Measurements from ENCODE around the gene BET1. TPM values are rescaled to one million over a fixed set of nuclear protein-coding genes. Genes with fewer than 3 reads are reported as not detected.

The BET1 gene
- polyA plus RNA-seq, 1 of the 3 experiments (the other 2 are of a cell fraction) = 20.1 TPM

- POLR2A ChIA-PET = no interaction called here
- TF ChIP-seq MXI1 (IDR thresholded peaks at IDR 0.05; ENCODE audit: low read depth, low read length) = no peak
- Histone ChIP-seq H3K9me2 (no peaks in the 10 kb centered on the region), H3K79me2 (ENCODE audit: insufficient read depth) (no peaks in the 10 kb centered on the region), H3F3A (replicated peaks; ENCODE audit: insufficient read depth) (peaks cover 6% of the 10 kb centered on the region), H3K27ac (ENCODE audit: low read depth in 2 of 2, low read length in 1 of 2) (no peak overlapping the region), H4K20me1 (ENCODE audit: insufficient read depth) (no peaks in the 10 kb centered on the region), H2AFZ (ENCODE audit: low read depth) (no peak overlapping the region), H3K4me2 (no peak overlapping the region), H3K4me1 (ENCODE audit: control insufficient read depth in 1 of 2, insufficient read depth in 2 of 2, low read depth in 1 of 2, low read length in 1 of 2) (no peaks in the 10 kb centered on the region), H3K27me3 (ENCODE audit: insufficient read depth) (no peaks in the 10 kb centered on the region), H3K36me3 (replicated peaks in 1 of 2; ENCODE audit: control insufficient read depth in 1 of 2, insufficient read depth in 2 of 2, low read length in 1 of 2) (no peaks in the 10 kb centered on the region), H3K4me3 (ENCODE audit: low read depth in 2 of 2, low read length in 1 of 2) (no peak overlapping the region), H3K9me3 (0 out of 2 replicates have a peak, but pooled peaks cover 5% of the 10 kb centered on the region), H3K9ac (no peak overlapping the region)
- WGBS (ENCODE audit: low lambda C conversion rate) = 73% methylated on average over 1 of the region's 1 CpG
- DNase-seq = no peak
- CTCF ChIA-PET = interaction anchor here (1.2 kb wide), 1 partner anchor 114 kb away, joined by 3 read pairs; no protein-coding TSS in a partner anchor
Observed at GRCh38 chr7:94016786-94017185, 12.6 kb upstream of the BET1 start.

GRCh38 chr7:94015538-94015937, 11.4 kb upstream of the BET1 start:
- Histone ChIP-seq H3K27me3 (ENCODE audit: insufficient read depth) (no peaks in the 10 kb centered on the region), H3K79me2 (ENCODE audit: insufficient read depth) (no peaks in the 10 kb centered on the region), H3K4me3 (ENCODE audit: low read depth in 2 of 2, low read length in 1 of 2) (no peak overlapping the region), H3K9me2 (no peaks in the 10 kb centered on the region), H3K36me3 (replicated peaks in 1 of 2; ENCODE audit: control insufficient read depth in 1 of 2, insufficient read depth in 2 of 2, low read length in 1 of 2) (no peaks in the 10 kb centered on the region), H4K20me1 (ENCODE audit: insufficient read depth) (no peaks in the 10 kb centered on the region), H3K9me3 (0 out of 2 replicates have a peak, but pooled peaks cover 5% of the 10 kb centered on the region), H3K27ac (ENCODE audit: low read depth in 2 of 2, low read length in 1 of 2) (no peak overlapping the region), H3K4me1 (ENCODE audit: control insufficient read depth in 1 of 2, insufficient read depth in 2 of 2, low read depth in 1 of 2, low read length in 1 of 2) (no peaks in the 10 kb centered on the region), H3K9ac (no peak overlapping the region), H3F3A (replicated peaks; ENCODE audit: insufficient read depth) (peaks cover 6% of the 10 kb centered on the region), H3K4me2 (no peak overlapping the region), H2AFZ (ENCODE audit: low read depth) (no peak overlapping the region)
- TF ChIP-seq CHD2 (IDR thresholded peaks at IDR 0.05; ENCODE audit: low read length, partially characterized antibody) = no peak
- TF ChIP-seq USF1 (IDR thresholded peaks at IDR 0.05; ENCODE audit: borderline replicate concordance, low read depth) = no peak
- no peak for TF ChIP-seq IRF3 (IDR thresholded peaks at IDR 0.05; ENCODE audit: low read depth, low read length)
- TF ChIP-seq TAF1 (IDR thresholded peaks at IDR 0.05; ENCODE audit: borderline replicate concordance, low read depth, low read length) = no peak
- TF ChIP-seq POLR2AphosphoS5 (IDR thresholded peaks at IDR 0.05; ENCODE audit: low read depth, low read length) = no peak
- TF ChIP-seq GABPA (IDR thresholded peaks at IDR 0.05; ENCODE audit: low read depth) = no peak
- no peak for TF ChIP-seq CTCF (IDR thresholded peaks at IDR 0.05)
- TF ChIP-seq USF2 (IDR thresholded peaks at IDR 0.05; ENCODE audit: borderline replicate concordance, low read depth, low read length) = no peak
- no peak for TF ChIP-seq RXRA (IDR thresholded peaks at IDR 0.05; ENCODE audit: borderline replicate concordance, low read depth)
- TF ChIP-seq RCOR1 (IDR thresholded peaks at IDR 0.05; ENCODE audit: low read length) = no peak
- no peak for TF ChIP-seq SIN3A (IDR thresholded peaks at IDR 0.05; ENCODE audit: borderline replicate concordance, low read depth, low read length)
- TF ChIP-seq MAX (IDR thresholded peaks at IDR 0.05; ENCODE audit: low read depth) = no peak
- no peak for TF ChIP-seq MEF2A (IDR thresholded peaks at IDR 0.05; ENCODE audit: borderline replicate concordance, low read depth)
- no peak for TF ChIP-seq EZH2phosphoT487 (IDR thresholded peaks at IDR 0.05; ENCODE audit: borderline replicate concordance, low read depth)
- TF ChIP-seq GATA2 (CRISPR knock-in tag; IDR thresholded peaks at IDR 0.05) = no peak
- TF ChIP-seq NFIC (IDR thresholded peaks at IDR 0.05; ENCODE audit: borderline replicate concordance) = no peak
- no peak for TF ChIP-seq YY1 (IDR thresholded peaks at IDR 0.05; ENCODE audit: low read depth)
- no peak for TF ChIP-seq FOXJ3 (CRISPR knock-in tag; IDR thresholded peaks at IDR 0.05)
- DNase-seq = no peak
- ChIA-PET POLR2A (no interaction called here), CTCF (no interaction called here)
